GM20431 (cell line): Measurements from ENCODE around the gene IDS.

Experiments
- in situ Hi-C: fragments of 300-500 bp; cut with MseI, MboI; formaldehyde crosslinking; loops from one replicate; pipeline ENCODE4 v1.15.0; 2020; ENCODE audit warnings: low sequenced_read_pairs; ENCODE audit not compliant: unreplicated experiment

Gene IDS

GRCh38 chrX:149471397-149471796 lies 33.7 kb downstream of the IDS start:
- in situ Hi-C loops, result no loop called here

- in situ Hi-C loops, result no loop called here
These were observed 34.2 kb downstream of the IDS start for GRCh38 chrX:149470955-149471354.

DNA sequence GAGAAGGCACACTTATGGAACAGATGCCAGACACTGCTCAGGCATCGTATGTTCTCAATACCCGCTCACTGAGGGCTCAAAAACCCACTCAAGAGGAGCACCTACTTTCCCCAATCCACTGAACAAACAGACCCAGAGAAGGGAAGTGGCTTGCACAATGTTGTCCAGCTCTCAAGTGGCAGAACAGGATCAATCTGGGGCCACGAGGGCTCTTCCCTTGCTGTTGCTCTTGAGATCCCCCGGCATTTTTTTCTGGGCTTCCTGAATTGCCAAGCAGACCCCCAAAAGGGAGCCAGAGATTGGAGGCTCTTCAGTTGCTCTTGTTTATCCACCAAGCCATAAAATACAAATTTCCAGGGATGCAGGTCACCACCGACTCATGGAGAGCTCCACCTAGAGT lies 35.7 kb downstream of the IDS start:
- in situ Hi-C loops, result no loop called here

DNA sequence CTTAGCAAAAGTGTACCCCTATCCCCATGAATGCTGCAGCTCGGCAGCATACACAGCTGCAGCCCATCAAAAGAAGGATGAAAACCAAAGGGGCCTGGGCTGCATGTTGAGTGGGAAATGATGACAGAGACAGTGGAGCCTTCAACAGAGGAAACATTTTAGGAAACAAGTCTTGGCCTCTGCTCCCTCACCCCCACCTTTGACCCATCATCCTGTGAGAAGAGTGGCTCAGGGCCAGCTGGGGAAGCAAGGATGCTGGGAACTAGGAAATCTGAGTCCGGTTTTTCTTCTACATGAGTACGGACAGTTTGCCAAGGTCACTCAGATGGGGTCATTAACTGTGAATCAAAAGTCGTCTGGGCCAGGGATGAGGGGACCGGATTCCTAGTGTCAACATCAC lies 37.2 kb downstream of the IDS start:
- in situ Hi-C loops, result no loop called here

GRCh38 chrX:149467461-149467860 lies 37.6 kb downstream of the IDS start:
- in situ Hi-C loops, result no loop called here

- in situ Hi-C loops, result no loop called here
These were observed 42.3 kb downstream of the IDS start for GRCh38 chrX:149462849-149463248.

DNA sequence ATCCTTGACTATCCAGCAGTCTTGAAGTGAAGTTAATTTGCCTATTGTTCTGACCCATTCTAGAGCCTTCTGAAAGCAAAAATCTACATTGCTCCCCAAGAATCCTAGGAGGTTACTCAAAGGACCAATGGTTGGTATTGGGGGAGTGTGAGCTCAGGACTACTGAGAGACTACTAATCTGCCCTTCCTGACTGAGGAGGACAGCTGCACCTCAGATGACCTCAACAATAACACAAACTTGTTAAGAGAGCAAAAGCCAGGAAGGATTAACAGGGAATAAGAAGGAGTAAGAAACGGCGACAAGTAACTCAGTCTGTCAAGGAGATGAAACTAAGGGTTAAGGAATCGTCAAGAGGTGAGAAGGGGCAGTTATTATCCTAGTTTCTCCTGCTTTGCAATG lies 43.4 kb downstream of the IDS start:
- in situ Hi-C loops, result no loop called here

DNA sequence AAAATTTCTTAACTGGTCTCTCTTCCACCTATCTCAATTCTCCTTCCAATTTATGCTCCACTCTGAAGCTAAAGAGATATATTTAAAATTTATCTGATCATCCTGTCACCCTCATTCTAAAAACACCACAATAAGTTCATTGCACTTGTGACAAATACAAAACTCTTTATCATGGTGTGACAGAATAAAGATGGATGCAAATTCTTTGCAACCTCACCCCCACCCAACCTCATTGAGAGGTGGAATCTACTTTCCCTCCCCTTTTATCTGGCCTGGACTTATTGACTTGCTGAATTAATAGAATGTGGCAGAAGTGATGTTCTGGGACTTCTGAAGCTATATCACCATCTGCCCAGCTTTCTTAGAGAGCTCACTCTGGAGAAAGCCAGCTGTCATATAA lies 46.5 kb downstream of the IDS start:
- in situ Hi-C loops, result no loop called here

- in situ Hi-C loops, result no loop called here
These were observed 48.4 kb downstream of the IDS start for GRCh38 chrX:149456476-149457245.

- in situ Hi-C loops, result no loop called here
These were observed 49.2 kb downstream of the IDS start for GRCh38 chrX:149455934-149456333.

DNA sequence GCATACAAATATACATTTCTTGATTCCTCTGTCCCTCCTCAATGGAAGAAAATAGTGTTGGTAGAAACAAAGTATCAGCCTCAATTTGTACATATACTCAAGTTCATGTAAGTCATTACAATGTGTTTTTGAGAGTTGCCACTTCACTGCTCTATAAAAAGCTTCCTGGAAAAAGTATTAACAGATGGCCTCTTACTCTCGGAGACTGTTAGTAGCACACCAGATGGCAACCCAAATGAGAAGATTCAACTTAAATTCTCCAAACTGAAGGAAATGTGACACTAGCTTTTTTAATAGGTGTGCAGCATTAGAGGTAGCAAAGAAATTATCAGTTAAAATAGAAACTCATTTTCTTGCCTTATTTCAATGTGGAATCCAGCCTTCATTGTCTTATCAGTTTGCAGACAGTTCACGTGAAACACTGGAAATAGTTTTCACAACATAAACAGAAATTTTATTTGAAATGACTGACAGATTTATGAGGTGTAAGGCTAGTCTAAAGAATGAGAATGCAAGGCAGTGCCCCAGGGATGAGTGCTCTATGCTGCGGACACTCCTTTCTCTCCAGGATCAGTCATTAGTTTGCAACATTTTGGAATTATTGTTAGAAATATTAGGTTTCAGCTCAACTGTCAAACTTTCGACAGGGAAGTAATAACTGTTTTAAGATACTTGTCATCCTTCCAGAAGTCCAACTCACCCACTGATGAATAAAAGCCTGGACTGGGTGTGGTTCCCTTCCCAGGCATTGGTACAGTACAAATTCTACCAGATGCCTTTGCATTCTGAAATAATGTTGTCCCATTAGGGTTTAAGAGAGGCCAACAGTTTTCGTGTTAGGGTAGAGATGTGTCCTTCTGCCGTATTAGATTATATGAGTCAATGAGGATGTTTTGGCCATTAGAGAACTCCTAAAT lies 50.9 kb downstream of the IDS start:
- in situ Hi-C loops, result no loop called here

DNA sequence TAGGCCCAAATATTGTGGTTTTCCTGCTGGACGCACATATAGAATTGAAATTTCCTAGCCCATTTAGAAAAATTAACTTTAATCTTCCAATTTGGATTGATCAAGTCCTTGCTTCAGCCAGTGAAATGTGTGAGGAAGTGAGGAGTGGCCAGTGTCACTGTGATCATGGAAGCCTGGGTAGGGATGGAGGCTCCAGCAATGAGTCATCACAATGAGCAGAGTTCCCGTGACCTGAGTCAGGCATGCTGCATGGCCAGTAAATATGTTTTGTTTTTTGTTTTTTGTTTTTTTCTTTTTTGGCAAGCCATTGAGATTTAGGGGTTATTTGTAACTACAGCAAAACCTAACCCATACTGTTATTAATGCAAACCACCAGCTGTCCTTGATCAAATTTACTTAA lies 52.1 kb downstream of the IDS start:
- in situ Hi-C loops, result no loop called here

DNA sequence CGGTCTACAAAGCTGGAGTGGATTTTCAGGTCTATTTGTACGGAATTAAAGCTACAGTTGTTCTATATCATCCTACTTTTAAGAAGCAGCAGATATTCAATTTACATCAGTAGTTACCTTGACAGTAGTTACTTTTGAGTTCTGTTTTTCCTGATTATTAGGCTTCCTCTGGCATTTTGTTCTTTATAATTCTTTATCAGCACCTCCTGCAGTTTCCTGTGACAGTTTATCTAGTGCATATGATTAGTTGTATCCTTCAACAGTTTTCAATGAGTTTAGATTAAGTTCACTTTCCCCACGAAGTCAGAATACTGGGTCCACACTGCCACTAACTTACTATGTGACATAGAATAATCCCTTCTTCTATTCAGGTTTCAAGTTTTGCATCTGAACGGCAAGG lies 71.7 kb downstream of the IDS start:
- in situ Hi-C loops, result no loop called here

DNA sequence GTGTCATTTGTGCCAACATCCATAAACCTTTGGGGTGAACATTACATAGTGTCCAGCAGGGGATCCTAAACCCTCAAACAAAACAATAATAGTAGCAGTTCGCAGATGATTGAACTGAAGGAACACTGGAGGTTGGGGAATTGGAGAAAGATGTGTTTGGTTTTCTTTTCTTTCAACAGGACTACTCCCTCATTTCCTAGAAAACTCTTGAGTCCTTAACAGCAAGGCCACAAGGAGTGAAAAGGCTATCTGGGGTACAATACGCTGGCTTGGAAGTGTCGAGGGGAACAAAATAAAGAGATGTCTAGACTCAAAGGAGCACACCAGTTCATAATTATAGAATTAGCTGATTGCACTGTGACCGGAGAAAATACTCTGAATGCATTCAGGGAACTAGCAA lies 72.1 kb downstream of the IDS start:
- in situ Hi-C loops, result no loop called here
